Measurements from ENCODE around the gene HECTD4. TPM values are rescaled to one million over a fixed set of nuclear protein-coding genes. Genes with fewer than 3 reads are reported as not detected.

The HECTD4 gene
- total and polyA plus RNA-seq, 9 of the 15 experiments (the other 6 are each of a cell fraction or from before 2014, with no cell fraction given) = 3.5 to 33.3 (median 13.5) TPM

GRCh38 chr12:112424126-112424525, 41.9 kb upstream of the HECTD4 start:
- Histone ChIP-seq H3K4me2 (ENCODE audit: insufficient read depth, low read length) (no peak overlapping the region), H3K4me3 (no peak overlapping the region), H3K27me3 (ENCODE audit: control insufficient read depth in 2 of 2, insufficient read depth in 2 of 2, low read length in 2 of 2) (no peaks in the 10 kb centered on the region), H3K27ac (ENCODE audit: extremely low read depth, low read depth, low read length) (no peak overlapping the region; the same call in 2 of the 3 replicates), H3K9me1 (ENCODE audit: control insufficient read depth, insufficient read depth, low read length) (no peaks in the 10 kb centered on the region), H2AFZ (ENCODE audit: low read depth, low read length) (no peak overlapping the region), H3K79me2 (ENCODE audit: control insufficient read depth, insufficient read depth, low read length) (peaks cover 93% of the 10 kb centered on the region), H4K20me1 (replicated peaks; ENCODE audit: control insufficient read depth, insufficient read depth, low read length) (peaks cover 9% of the 10 kb centered on the region), H3K9ac (ENCODE audit: insufficient read depth in 1 of 2, low read depth in 2 of 2, low read length in 2 of 2) (no peak overlapping the region), H3K36me3 (ENCODE audit: control insufficient read depth, insufficient read depth, low read length) (peaks cover 45% of the 10 kb centered on the region; the same call in 2 of the 3 replicates), H3K4me1 (replicated peaks in 1 of 2; ENCODE audit: control insufficient read depth in 2 of 2, insufficient read depth in 2 of 2, low read length in 2 of 2) (peaks cover 2 to 8% of the 10 kb centered on the region in 2 experiments; a peak in 4 of 5 replicates), H3K9me3 (replicated peaks; ENCODE audit: control insufficient read depth, insufficient read depth, low read depth, low read length) (no peaks in the 10 kb centered on the region)
- FAIRE-seq = no peak
- TF ChIP-seq ZNF830 (CRISPR knock-in tag; IDR thresholded peaks at IDR 0.05) (no peak), EHMT2 (IDR thresholded peaks at IDR 0.05) (no peak), HDAC6 (IDR thresholded peaks at IDR 0.05; ENCODE audit: low read depth, low read length) (no peak), MYBL2 (IDR thresholded peaks at IDR 0.05; ENCODE audit: low read depth) (no peak), MYBL2 (CRISPR knock-in tag; IDR thresholded peaks at IDR 0.05; ENCODE audit: borderline replicate concordance) (no peak), HMGXB4 (CRISPR knock-in tag; IDR thresholded peaks at IDR 0.05) (no peak), KHSRP (IDR thresholded peaks at IDR 0.05) (no peak), PHF20 (IDR thresholded peaks at IDR 0.05; ENCODE audit: partially characterized antibody) (no peak), JUN (IDR thresholded peaks at IDR 0.05; ENCODE audit: borderline replicate concordance, low read depth, low read length) (no peak), JUN (CRISPR knock-in tag; IDR thresholded peaks at IDR 0.05; ENCODE audit: borderline replicate concordance) (no peak), HDGF (IDR thresholded peaks at IDR 0.05) (no peak), ZNF12 (CRISPR knock-in tag; IDR thresholded peaks at IDR 0.05) (no peak), POLR3G (IDR thresholded peaks at IDR 0.05; ENCODE audit: extremely low read depth, insufficient read length, insufficient replicate concordance) (no peak), MECOM (CRISPR knock-in tag; IDR thresholded peaks at IDR 0.05) (no peak), ZNF24 (IDR thresholded peaks at IDR 0.05) (no peak), SAP30 (IDR thresholded peaks at IDR 0.05; ENCODE audit: borderline replicate concordance, insufficient read depth, low read depth, low read length, poor library complexity, severe bottlenecking) (no peak), HNRNPK (IDR thresholded peaks at IDR 0.05; ENCODE audit: low read depth, low read length, poor library complexity, severe bottlenecking) (no peak), MTA2 (IDR thresholded peaks at IDR 0.05; ENCODE audit: low read depth) (no peak), ESRRA (IDR thresholded peaks at IDR 0.05; ENCODE audit: borderline replicate concordance, low read depth) (no peak), EGR1 (conservative IDR thresholded peaks at IDR 0.05) (no peak)
- TF ChIP-seq, protein P1, sequence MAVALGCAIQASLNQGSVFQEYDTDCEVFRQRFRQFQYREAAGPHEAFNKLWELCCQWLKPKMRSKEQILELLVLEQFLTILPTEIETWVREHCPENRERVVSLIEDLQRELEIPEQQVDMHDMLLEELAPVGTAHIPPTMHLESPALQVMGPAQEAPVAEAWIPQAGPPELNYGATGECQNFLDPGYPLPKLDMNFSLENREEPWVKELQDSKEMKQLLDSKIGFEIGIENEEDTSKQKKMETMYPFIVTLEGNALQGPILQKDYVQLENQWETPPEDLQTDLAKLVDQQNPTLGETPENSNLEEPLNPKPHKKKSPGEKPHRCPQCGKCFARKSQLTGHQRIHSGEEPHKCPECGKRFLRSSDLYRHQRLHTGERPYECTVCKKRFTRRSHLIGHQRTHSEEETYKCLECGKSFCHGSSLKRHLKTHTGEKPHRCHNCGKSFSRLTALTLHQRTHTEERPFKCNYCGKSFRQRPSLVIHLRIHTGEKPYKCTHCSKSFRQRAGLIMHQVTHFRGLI (CRISPR knock-in tag; IDR thresholded peaks at IDR 0.05) = no peak
- CTCF ChIA-PET (ENCODE audit: low intra/inter-chr PET ratio) = no interaction called here
- BruUV-seq (replicated peaks) = no TSS peak
- WGBS (ENCODE audit: insufficient coverage, low coverage, missing lambda C conversion rate) = 83% methylated on average over 3 of the region's 3 CpGs
- POLR2A ChIA-PET = interaction anchor here (0.6 kb wide), 1 partner anchor 42 kb away, joined by 3 read pairs; no protein-coding TSS in a partner anchor
- in situ Hi-C loops (cut with MboI) (no loop called here), intact Hi-C loops (cut with micrococcal nuclease) (no loop called here)
- no peak for ATAC-seq
- DNase-seq (ENCODE audit: extremely low read depth in 1 of 4, low spot score in 3 of 4) = no peak

Measured in K562 (cell line).